ENCODE results near the gene CNNM4.

CNNM4 gene

DNA sequence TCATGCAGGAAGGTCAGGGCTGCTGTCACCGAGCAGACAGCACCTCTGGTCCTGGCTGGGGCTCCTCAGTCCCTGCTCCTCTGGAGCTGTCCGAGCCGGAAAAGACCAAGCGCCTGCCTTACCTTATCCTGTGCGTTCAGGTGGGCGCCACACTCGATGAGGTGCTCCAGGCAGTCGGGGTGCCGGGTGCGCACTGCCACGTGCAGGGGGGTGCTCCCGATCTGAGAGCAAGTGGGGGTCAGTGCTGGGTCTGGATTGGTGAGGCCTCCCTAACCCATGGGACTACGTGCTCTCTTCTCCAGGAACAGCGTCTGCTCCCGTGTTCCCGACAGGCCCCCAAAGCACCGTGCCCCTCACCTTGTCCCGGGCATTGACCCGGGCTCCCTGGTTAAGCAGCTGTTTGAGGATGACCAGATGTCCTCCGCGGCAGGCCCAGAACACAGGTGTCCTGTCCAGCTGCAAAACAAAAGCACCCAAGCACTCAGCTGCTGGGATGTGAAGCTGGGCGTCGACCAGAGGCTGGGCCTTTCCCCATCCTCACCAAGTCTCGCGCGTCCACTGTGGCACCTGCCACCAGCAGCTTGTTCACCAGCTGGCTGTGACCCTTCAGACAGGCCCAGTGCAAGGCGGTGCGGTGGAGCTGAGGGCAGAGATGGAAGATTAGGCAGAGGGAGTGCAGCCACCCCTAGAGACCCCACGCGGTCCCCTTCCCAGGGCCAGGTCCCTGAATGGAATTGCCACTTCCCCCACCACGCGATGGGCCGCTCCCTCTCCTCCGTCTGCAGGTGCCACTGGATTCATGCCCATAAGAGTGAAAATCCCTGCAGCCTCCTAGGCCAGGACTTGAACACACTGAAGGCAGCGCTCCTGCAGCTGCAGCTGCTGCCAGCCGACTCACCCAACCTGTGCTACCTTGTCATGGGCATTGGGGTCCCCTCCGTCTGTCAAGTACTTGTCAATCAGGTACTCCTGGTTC lies 79.5 kb downstream of the CNNM4 start:
- no peaks in the 10 kb centered on the region for H3K27me3 ChIP-seq (ENCODE audit: insufficient read depth, low read length, poor library complexity, severe bottlenecking)
- no peaks in the 10 kb centered on the region; the same call in 1 of the 2 replicates for H3K36me3 ChIP-seq (ENCODE audit: insufficient read depth, low read length)
- no peaks in the 10 kb centered on the region for H3K4me1 ChIP-seq (ENCODE audit: insufficient read depth, low read length, poor library complexity, severe bottlenecking)
- no peaks in the 10 kb centered on the region for H4K20me1 ChIP-seq (ENCODE audit: insufficient read depth, low read length, poor library complexity, severe bottlenecking)
- no peak overlapping the region for H3K4me2 ChIP-seq (ENCODE audit: low read depth, low read length, poor library complexity, severe bottlenecking)
- H3F3A ChIP-seq (ENCODE audit: low read depth), result no peaks in the 10 kb centered on the region
- H2AFZ ChIP-seq (ENCODE audit: low read length), result no peak overlapping the region
- no peak overlapping the region for H3K4me3 ChIP-seq (ENCODE audit: low read length, poor library complexity, severe bottlenecking)
- H3K79me2 ChIP-seq (ENCODE audit: insufficient read depth, low read length), result no peaks in the 10 kb centered on the region
- TF ChIP-seq EZH2phosphoT487 (IDR thresholded peaks at IDR 0.05; ENCODE audit: borderline replicate concordance), result no peak
- TF ChIP-seq, protein P1, sequence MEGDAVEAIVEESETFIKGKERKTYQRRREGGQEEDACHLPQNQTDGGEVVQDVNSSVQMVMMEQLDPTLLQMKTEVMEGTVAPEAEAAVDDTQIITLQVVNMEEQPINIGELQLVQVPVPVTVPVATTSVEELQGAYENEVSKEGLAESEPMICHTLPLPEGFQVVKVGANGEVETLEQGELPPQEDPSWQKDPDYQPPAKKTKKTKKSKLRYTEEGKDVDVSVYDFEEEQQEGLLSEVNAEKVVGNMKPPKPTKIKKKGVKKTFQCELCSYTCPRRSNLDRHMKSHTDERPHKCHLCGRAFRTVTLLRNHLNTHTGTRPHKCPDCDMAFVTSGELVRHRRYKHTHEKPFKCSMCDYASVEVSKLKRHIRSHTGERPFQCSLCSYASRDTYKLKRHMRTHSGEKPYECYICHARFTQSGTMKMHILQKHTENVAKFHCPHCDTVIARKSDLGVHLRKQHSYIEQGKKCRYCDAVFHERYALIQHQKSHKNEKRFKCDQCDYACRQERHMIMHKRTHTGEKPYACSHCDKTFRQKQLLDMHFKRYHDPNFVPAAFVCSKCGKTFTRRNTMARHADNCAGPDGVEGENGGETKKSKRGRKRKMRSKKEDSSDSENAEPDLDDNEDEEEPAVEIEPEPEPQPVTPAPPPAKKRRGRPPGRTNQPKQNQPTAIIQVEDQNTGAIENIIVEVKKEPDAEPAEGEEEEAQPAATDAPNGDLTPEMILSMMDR (conservative IDR thresholded peaks at IDR 0.05; ENCODE audit: low read length), result no peak
- H3K9me2 ChIP-seq (replicated peaks; ENCODE audit: low read depth, low read length), result no peaks in the 10 kb centered on the region
- H3K9me3 ChIP-seq (ENCODE audit: insufficient read depth, low read depth, low read length), result no peaks in the 10 kb centered on the region
- no peak overlapping the region for H3K9ac ChIP-seq (ENCODE audit: low read depth, low read length, poor library complexity, severe bottlenecking)

DNA sequence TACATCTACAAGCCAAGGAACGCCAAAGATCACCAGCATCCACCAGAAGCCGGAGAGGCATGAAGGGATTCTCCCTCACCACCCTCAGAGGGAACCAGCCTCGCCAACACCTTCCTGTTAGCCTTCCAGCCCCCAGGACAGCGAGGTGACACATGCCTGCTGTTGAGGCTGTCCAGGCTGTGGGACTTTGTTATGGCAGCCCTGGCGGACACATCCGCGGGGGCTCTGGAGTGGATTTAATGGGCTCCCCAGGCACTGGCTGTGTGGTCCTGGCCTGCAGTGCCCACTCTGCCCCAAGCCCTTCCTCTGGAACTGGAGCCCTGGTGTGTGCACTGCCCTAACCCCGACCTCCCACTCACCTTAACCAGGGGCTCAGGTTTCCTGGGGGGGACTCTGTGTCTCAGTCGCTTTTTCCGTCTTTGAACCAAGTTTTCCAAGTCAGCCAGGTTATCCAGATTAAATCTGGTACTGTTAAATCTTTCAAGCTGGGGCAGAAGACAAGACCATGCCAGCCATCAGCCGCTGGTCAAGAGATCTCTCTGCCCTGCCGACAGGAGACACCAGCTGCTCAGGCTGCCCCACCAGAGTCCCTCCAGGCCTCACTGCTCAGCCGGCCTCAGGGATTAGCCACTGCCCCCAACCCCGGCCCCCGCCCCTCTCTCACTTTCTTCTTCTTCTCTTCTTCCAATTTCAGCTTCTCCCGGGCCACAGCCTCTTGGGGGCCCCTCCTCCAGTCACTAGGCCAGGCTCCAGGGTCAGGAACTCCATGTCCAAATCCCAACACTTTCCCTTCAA lies 81.2 kb downstream of the CNNM4 start:
- H3K9ac ChIP-seq (ENCODE audit: low read depth, low read length, poor library complexity, severe bottlenecking), result no peak overlapping the region
- H4K20me1 ChIP-seq (ENCODE audit: insufficient read depth, low read length, poor library complexity, severe bottlenecking), result no peaks in the 10 kb centered on the region
- no peaks in the 10 kb centered on the region for H3K9me3 ChIP-seq (ENCODE audit: insufficient read depth, low read depth, low read length)
- H3K36me3 ChIP-seq (ENCODE audit: insufficient read depth, low read length), result no peaks in the 10 kb centered on the region
- H3K27me3 ChIP-seq (ENCODE audit: insufficient read depth, low read length, poor library complexity, severe bottlenecking), result no peaks in the 10 kb centered on the region
- no peak overlapping the region for H2AFZ ChIP-seq (ENCODE audit: low read length)
- no peaks in the 10 kb centered on the region for H3K4me1 ChIP-seq (ENCODE audit: insufficient read depth, low read length, poor library complexity, severe bottlenecking)
- TF ChIP-seq, protein P1 (conservative IDR thresholded peaks at IDR 0.05; ENCODE audit: low read length), result no peak
- no peak overlapping the region for H3K4me3 ChIP-seq (ENCODE audit: low read length, poor library complexity, severe bottlenecking)
- H3F3A ChIP-seq (ENCODE audit: low read depth), result no peaks in the 10 kb centered on the region
- no peak overlapping the region for H3K4me2 ChIP-seq (ENCODE audit: low read depth, low read length, poor library complexity, severe bottlenecking)
- no peaks in the 10 kb centered on the region for H3K79me2 ChIP-seq (ENCODE audit: insufficient read depth, low read length)
- no peaks in the 10 kb centered on the region for H3K9me2 ChIP-seq (replicated peaks; ENCODE audit: low read depth, low read length)

DNA sequence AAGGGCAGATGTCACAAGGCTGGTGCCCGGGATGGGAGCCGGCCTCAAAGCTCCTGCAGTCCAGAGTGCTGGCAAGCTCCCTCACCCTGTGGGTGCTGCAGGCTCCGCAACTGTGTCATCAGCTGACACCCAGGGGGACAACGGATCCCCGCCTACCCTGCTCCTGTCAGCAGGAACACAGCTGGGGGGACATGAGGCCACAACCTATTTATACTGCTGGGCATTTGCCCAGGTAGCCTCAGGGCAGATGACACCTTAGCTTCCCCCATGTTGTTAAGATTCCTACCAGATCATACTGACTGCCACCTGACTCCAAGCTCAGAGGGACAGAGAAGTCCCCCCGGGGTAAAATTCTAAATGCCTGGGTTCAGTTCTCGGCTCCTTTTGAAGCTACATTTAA lies 81.9 kb downstream of the CNNM4 start:
- peaks cover 1% of the 10 kb centered on the region for H3K4me1 ChIP-seq (ENCODE audit: insufficient read depth, low read length, poor library complexity, severe bottlenecking)
- no peaks in the 10 kb centered on the region for H3F3A ChIP-seq (ENCODE audit: low read depth)
- peaks cover 2% of the 10 kb centered on the region; the same call in 1 of the 2 replicates for H3K36me3 ChIP-seq (ENCODE audit: insufficient read depth, low read length)
- no peaks in the 10 kb centered on the region for H3K9me3 ChIP-seq (ENCODE audit: insufficient read depth, low read depth, low read length)
- no peak overlapping the region for H2AFZ ChIP-seq (ENCODE audit: low read length)
- no peak overlapping the region for H3K4me3 ChIP-seq (ENCODE audit: low read length, poor library complexity, severe bottlenecking)
- H3K9ac ChIP-seq (ENCODE audit: low read depth, low read length, poor library complexity, severe bottlenecking), result no peak overlapping the region
- no peak for TF ChIP-seq EZH2phosphoT487 (IDR thresholded peaks at IDR 0.05; ENCODE audit: borderline replicate concordance)
- TF ChIP-seq, protein P1 (conservative IDR thresholded peaks at IDR 0.05; ENCODE audit: low read length), result no peak
- no peaks in the 10 kb centered on the region for H3K27me3 ChIP-seq (ENCODE audit: insufficient read depth, low read length, poor library complexity, severe bottlenecking)
- H3K9me2 ChIP-seq (replicated peaks; ENCODE audit: low read depth, low read length), result no peaks in the 10 kb centered on the region
- H3K79me2 ChIP-seq (ENCODE audit: insufficient read depth, low read length), result no peaks in the 10 kb centered on the region
- no peaks in the 10 kb centered on the region for H4K20me1 ChIP-seq (ENCODE audit: insufficient read depth, low read length, poor library complexity, severe bottlenecking)
- H3K4me2 ChIP-seq (ENCODE audit: low read depth, low read length, poor library complexity, severe bottlenecking), result no peak overlapping the region

All from Loucy (cell line).